ENCODE measurements around the gene HYDIN.

The HYDIN gene

GRCh38 chr16:70758786-70759185 lies 471.7 kb downstream of the HYDIN start:
- no peak for FAIRE-seq
